WTC11 (cell line): Measurements from ENCODE around the gene PPM1K. TPM values are rescaled to one million over a fixed set of nuclear protein-coding genes. Genes with fewer than 3 reads are reported as not detected.

Source experiments
- ATAC-seq: fragments of 200-7000 bp; cut with Tn5 transposase; 2 replicates; pipeline ENCODE4 v1.10.0; 2021; ENCODE audit warnings: mild to moderate bottlenecking, moderate library complexity
- CTCF ChIA-PET: fragments of 300-600 bp; sonication (Branson Sonifier 250); formaldehyde crosslinking; loops from one replicate; lab custom pipeline; 2021; ENCODE audit warnings: antibody characterized with exemption; lab: Charles Lee
- POLR2A ChIA-PET: fragments of 350-600 bp; sonication (Branson Sonifier 250); formaldehyde crosslinking; loops from one replicate; lab custom pipeline; 2021; ENCODE audit warnings: antibody characterized with exemption; lab: Charles Lee
- DNase-seq: peaks from one replicate; pipeline ENCODE4 v3.0.0; 2021; ENCODE audit warnings: low spot score
- H3K27ac Mint-ChIP-seq: 2 replicates; pipeline ENCODE4 v1.8.0; 2021; ENCODE audit warnings: mixed read lengths
- H3K27me3 Mint-ChIP-seq: 2 replicates; pipeline ENCODE4 v1.8.0; 2021; ENCODE audit warnings: low read depth, mild to moderate bottlenecking, moderate library complexity, mixed read lengths
- H3K36me3 Mint-ChIP-seq: 2 replicates; pipeline ENCODE4 v1.8.0; 2021; ENCODE audit warnings: mixed read lengths
- H3K4me1 Mint-ChIP-seq: 2 replicates; pipeline ENCODE4 v1.8.0; 2022; ENCODE audit warnings: mixed read lengths
- H3K4me3 Mint-ChIP-seq: 2 replicates; pipeline ENCODE4 v1.8.0; 2021; ENCODE audit warnings: mild to moderate bottlenecking, moderate library complexity, mixed read lengths
- H3K9me3 Mint-ChIP-seq: 2 replicates; pipeline ENCODE4 v1.8.0; 2021; ENCODE audit warnings: mixed read lengths
- CDX4 ChIP-seq: fragments of 250-450 bp; sonication (Bioruptor Pico); IDR thresholded peaks from 2 replicates; pipeline ENCODE4 v1.9.0; 2021; ENCODE audit warnings: moderate library complexity, mild to moderate bottlenecking, inconsistent platforms, borderline replicate concordance
- MAX ChIP-seq: sonication (generic); formaldehyde crosslinking; IDR thresholded peaks from 2 replicates; pipeline ENCODE4 v1.8.0; 2022; ENCODE audit warnings: mild to moderate bottlenecking, missing genetic modification reagents
- MLX ChIP-seq: sonication (generic); formaldehyde crosslinking; IDR thresholded peaks from 2 replicates; pipeline ENCODE4 v1.8.1; 2023; ENCODE audit warnings: mild to moderate bottlenecking, missing genetic modification reagents, moderate library complexity
- NR3C1 ChIP-seq: sonication (generic); formaldehyde crosslinking; conservative IDR thresholded peaks from 2 replicates; pipeline ENCODE4 v1.8.1; 2023; ENCODE audit warnings: low read depth, mild to moderate bottlenecking, missing genetic modification reagents
- OVOL2 ChIP-seq: fragments of 250-450 bp; sonication (Bioruptor Pico); IDR thresholded peaks from 2 replicates; pipeline ENCODE4 v1.9.0; 2021; ENCODE audit warnings: mild to moderate bottlenecking, borderline replicate concordance
- RELA ChIP-seq: sonication (generic); formaldehyde crosslinking; IDR thresholded peaks from 2 replicates; pipeline ENCODE4 v1.8.1; 2022; ENCODE audit warnings: missing genetic modification reagents, mild to moderate bottlenecking, borderline replicate concordance
- RORB ChIP-seq: fragments of 250-450 bp; sonication (Bioruptor Pico); IDR thresholded peaks from 2 replicates; pipeline ENCODE4 v1.9.0; 2021; ENCODE audit warnings: mild to moderate bottlenecking
- SMAD3 ChIP-seq: sonication (generic); formaldehyde crosslinking; IDR thresholded peaks from 2 replicates; pipeline ENCODE4 v1.8.0; 2022; ENCODE audit warnings: missing genetic modification reagents, mild to moderate bottlenecking, borderline replicate concordance
- SP1 ChIP-seq: sonication (generic); formaldehyde crosslinking; conservative IDR thresholded peaks from 2 replicates; pipeline ENCODE4 v1.8.1; 2022; ENCODE audit warnings: missing genetic modification reagents
- TP53 ChIP-seq: sonication (generic); formaldehyde crosslinking; IDR thresholded peaks from 2 replicates; pipeline ENCODE4 v1.8.1; 2023; ENCODE audit warnings: mild to moderate bottlenecking, missing genetic modification reagents
- ZNF219 ChIP-seq: sonication (generic); formaldehyde crosslinking; IDR thresholded peaks from 2 replicates; pipeline ENCODE4 v1.8.0; 2023; ENCODE audit warnings: missing genetic modification reagents, mild to moderate bottlenecking, borderline replicate concordance
- ZNF396 ChIP-seq: fragments of 250-450 bp; sonication (Bioruptor Pico); IDR thresholded peaks from 2 replicates; pipeline ENCODE4 v1.8.0; 2021; ENCODE audit warnings: mild to moderate bottlenecking, moderate library complexity, borderline replicate concordance
- total RNA-seq: library from RNA; stranded (reverse); gene quantifications from 3 replicates; pipeline ENCODE4 v1.2.3, GENCODE V29; 2021
- TF ChIP-seq, protein P1 (sequence below): sonication (generic); formaldehyde crosslinking; IDR thresholded peaks from 2 replicates; pipeline ENCODE4 v1.8.1; 2022; ENCODE audit warnings: missing genetic modification reagents, borderline replicate concordance
- TF ChIP-seq, protein P2 (sequence below): sonication (generic); formaldehyde crosslinking; IDR thresholded peaks from 2 replicates; pipeline ENCODE4 v1.8.1; 2023; ENCODE audit warnings: mild to moderate bottlenecking, missing genetic modification reagents, moderate library complexity
- TF ChIP-seq, protein P3 (sequence below): sonication (generic); formaldehyde crosslinking; IDR thresholded peaks from 2 replicates; pipeline ENCODE4 v1.8.0; 2022; ENCODE audit warnings: mild to moderate bottlenecking, missing genetic modification reagents
- TF ChIP-seq, protein P4 (sequence below): fragments of 250-450 bp; sonication (Bioruptor Pico); conservative IDR thresholded peaks from 2 replicates; pipeline ENCODE4 v1.9.0; 2021; ENCODE audit warnings: mild to moderate bottlenecking
- TF ChIP-seq, protein P5 (sequence below): sonication (generic); formaldehyde crosslinking; conservative IDR thresholded peaks from 2 replicates; pipeline ENCODE4 v1.8.1; 2022; ENCODE audit warnings: mild to moderate bottlenecking, missing genetic modification reagents
- TF ChIP-seq, protein P6 (sequence below): sonication (generic); formaldehyde crosslinking; IDR thresholded peaks from 2 replicates; pipeline ENCODE4 v1.8.1; 2023; ENCODE audit warnings: mild to moderate bottlenecking, moderate library complexity, missing genetic modification reagents

PPM1K gene
- total RNA-seq, 1 experiment from 2014 or later = 17.0 TPM

DNA sequence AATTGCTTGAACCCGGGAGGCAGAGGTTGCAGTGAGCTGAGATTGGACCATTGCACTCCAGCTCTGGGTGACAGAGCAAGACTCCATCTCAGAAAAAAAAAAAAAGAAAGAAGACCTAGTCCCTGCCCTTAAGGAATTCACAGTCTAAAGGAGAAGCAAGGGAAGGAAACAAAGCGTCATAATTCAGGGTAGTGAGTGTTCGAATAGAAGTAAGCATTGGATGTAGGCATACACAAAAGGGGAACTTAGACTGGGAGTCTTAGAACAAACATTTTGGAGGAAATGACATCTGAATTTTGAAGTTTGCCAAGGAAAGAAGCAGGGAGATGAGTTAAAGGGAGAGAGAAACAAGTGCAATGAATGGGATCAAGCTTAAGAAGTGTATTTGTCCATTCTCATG, 32.4 kb downstream of the PPM1K start:
- H3K4me1 Mint-ChIP-seq = no peaks in the 10 kb centered on the region
- ChIA-PET POLR2A (no interaction called here), CTCF (no interaction called here)
- TF ChIP-seq, protein P1, sequence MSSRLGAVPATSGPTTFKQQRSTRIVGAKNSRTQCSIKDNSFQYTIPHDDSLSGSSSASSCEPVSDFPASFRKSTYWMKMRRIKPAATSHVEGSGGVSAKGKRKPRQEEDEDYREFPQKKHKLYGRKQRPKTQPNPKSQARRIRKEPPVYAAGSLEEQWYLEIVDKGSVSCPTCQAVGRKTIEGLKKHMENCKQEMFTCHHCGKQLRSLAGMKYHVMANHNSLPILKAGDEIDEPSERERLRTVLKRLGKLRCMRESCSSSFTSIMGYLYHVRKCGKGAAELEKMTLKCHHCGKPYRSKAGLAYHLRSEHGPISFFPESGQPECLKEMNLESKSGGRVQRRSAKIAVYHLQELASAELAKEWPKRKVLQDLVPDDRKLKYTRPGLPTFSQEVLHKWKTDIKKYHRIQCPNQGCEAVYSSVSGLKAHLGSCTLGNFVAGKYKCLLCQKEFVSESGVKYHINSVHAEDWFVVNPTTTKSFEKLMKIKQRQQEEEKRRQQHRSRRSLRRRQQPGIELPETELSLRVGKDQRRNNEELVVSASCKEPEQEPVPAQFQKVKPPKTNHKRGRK (CRISPR knock-in tag) = no peak
- TF ChIP-seq CDX4 (no peak), MLX (CRISPR knock-in tag) (no peak), ZNF219 (CRISPR knock-in tag) (no peak), OVOL2 (CRISPR knock-in tag) (no peak), RORB (no peak), RELA (no peak)
- H3K36me3 Mint-ChIP-seq = peaks cover 3% of the 10 kb centered on the region; the same call in 1 of the 2 replicates
- no peak overlapping the region for H3K4me3 Mint-ChIP-seq
- H3K9me3 Mint-ChIP-seq = peaks cover 3% of the 10 kb centered on the region; the same call in 1 of the 2 replicates
- DNase-seq (no peak), ATAC-seq (no peak; the same call in 1 of the 2 replicates)
- no peak overlapping the region for H3K27ac Mint-ChIP-seq
- no peaks in the 10 kb centered on the region for H3K27me3 Mint-ChIP-seq

DNA sequence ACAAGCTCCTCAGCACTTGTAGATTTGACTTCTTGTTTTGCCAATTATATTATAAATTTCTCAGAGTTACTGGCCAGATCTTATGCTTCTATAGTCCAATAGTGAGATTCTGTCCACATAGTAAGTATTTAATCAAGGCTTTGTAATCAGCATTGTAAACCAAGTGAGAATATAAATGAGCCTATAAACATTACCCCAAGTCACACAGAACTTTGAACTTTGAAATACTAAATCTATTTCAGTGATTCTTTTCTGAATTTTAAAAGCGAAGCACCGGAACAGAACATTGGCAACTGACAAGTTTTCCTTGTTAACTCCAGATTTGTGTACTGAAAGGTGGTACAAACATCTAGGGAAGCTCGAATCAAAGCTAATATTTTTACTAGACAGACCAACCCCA, 37.2 kb downstream of the PPM1K start:
- 0 out of 2 replicates have a peak, but pooled peaks cover 3% of the 10 kb centered on the region for H3K4me1 Mint-ChIP-seq
- POLR2A ChIA-PET = interaction anchor here (0.5 kb wide), 1 partner anchor 56 kb away, joined by 3 read pairs; no protein-coding TSS in a partner anchor
- no peaks in the 10 kb centered on the region for H3K27me3 Mint-ChIP-seq
- TF ChIP-seq MAX (CRISPR knock-in tag) (no peak), NR3C1 (CRISPR knock-in tag) (no peak), SMAD3 (CRISPR knock-in tag) (no peak), SP1 (no peak), ZNF396 (no peak), TP53 (CRISPR knock-in tag) (no peak)
- TF ChIP-seq, protein P2, sequence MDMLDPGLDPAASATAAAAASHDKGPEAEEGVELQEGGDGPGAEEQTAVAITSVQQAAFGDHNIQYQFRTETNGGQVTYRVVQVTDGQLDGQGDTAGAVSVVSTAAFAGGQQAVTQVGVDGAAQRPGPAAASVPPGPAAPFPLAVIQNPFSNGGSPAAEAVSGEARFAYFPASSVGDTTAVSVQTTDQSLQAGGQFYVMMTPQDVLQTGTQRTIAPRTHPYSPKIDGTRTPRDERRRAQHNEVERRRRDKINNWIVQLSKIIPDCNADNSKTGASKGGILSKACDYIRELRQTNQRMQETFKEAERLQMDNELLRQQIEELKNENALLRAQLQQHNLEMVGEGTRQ (CRISPR knock-in tag) = no peak
- TF ChIP-seq, protein P3, sequence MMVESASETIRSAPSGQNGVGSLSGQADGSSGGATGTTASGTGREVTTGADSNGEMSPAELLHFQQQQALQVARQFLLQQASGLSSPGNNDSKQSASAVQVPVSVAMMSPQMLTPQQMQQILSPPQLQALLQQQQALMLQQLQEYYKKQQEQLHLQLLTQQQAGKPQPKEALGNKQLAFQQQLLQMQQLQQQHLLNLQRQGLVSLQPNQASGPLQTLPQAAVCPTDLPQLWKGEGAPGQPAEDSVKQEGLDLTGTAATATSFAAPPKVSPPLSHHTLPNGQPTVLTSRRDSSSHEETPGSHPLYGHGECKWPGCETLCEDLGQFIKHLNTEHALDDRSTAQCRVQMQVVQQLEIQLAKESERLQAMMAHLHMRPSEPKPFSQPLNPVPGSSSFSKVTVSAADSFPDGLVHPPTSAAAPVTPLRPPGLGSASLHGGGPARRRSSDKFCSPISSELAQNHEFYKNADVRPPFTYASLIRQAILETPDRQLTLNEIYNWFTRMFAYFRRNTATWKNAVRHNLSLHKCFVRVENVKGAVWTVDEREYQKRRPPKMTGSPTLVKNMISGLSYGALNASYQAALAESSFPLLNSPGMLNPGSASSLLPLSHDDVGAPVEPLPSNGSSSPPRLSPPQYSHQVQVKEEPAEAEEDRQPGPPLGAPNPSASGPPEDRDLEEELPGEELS (CRISPR knock-in tag) = no peak
- TF ChIP-seq, protein P4, sequence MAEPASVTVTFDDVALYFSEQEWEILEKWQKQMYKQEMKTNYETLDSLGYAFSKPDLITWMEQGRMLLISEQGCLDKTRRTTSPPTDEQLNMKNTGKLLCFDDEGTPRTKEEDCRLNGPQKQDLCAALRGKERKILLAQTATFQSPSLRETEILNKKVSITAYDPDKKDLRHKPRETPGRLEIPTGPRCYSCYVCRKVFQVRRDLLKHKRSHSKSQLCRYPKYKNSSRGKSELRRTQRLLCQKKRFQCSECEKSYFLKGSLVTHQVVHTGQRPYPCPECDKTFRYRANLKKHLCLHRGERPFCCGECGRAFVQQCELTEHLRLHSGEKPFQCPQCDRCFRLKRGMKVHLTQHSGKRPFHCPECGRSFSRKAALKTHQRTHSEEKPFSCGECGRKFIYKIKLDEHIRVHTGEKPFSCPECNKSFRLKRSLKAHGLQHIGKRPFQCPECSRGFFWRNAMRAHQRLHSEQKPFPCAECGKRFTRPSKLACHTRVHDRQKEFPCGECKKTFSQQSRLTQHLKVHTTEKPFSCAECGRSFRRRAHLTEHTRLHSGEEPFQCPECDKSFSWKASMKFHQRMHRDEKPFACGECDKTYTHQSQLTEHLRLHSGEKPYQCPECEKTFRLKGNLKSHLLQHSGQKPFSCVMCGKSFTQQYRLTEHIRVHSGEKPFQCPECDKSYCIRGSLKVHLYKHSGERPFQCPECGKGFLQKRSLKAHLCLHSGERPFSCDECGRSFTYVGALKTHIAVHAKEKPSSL (CRISPR knock-in tag) = no peak
- TF ChIP-seq, protein P5, sequence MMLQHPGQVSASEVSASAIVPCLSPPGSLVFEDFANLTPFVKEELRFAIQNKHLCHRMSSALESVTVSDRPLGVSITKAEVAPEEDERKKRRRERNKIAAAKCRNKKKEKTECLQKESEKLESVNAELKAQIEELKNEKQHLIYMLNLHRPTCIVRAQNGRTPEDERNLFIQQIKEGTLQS (CRISPR knock-in tag) = no peak
- TF ChIP-seq, protein P6, sequence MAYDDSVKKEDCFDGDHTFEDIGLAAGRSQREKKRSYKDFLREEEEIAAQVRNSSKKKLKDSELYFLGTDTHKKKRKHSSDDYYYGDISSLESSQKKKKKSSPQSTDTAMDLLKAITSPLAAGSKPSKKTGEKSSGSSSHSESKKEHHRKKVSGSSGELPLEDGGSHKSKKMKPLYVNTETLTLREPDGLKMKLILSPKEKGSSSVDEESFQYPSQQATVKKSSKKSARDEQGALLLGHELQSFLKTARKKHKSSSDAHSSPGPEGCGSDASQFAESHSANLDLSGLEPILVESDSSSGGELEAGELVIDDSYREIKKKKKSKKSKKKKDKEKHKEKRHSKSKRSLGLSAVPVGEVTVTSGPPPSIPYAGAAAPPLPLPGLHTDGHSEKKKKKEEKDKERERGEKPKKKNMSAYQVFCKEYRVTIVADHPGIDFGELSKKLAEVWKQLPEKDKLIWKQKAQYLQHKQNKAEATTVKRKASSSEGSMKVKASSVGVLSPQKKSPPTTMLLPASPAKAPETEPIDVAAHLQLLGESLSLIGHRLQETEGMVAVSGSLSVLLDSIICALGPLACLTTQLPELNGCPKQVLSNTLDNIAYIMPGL = no peak
- TF ChIP-seq, all 79 proteins: peak for 0
- CTCF ChIA-PET = interaction anchor here (1.3 kb wide), 1 partner anchor 28 kb away, joined by 3 read pairs; no protein-coding TSS in a partner anchor
- Mint-ChIP-seq H3K9me3 (peaks cover 3% of the 10 kb centered on the region; the same call in 1 of the 2 replicates), H3K27ac (no peak overlapping the region), H3K36me3 (peaks cover 3% of the 10 kb centered on the region; the same call in 1 of the 2 replicates), H3K4me3 (no peak overlapping the region)
- ATAC-seq = no peak
- DNase-seq = no peak
